Left renal cortex interstitium (tissue), 4 donors: ENCODE data around the gene KRT73. TPM values are rescaled to one million over a fixed set of nuclear protein-coding genes. Genes with fewer than 3 reads are reported as not detected.

Experiments
- DNase-seq, 4 donors: peaks; one replicate each; pipeline ENCODE4 v3.0.0-alpha.2; 2013; ENCODE audit warnings: low read depth in 4 of 4, low spot score in 2 of 4, missing footprints in 1 of 4
- polyA plus RNA-seq, 4 donors: library from polyadenylated mRNA; unstranded; fragments of 120-200 nt; gene quantifications; one replicate each; pipeline ENCODE4 v1.2.1, GENCODE V29; 2013; ENCODE audit not compliant: insufficient read length in 4 of 4

KRT73 gene
- under 1 TPM in 1 of 4 donors, not detected in 3; 0.06 TPM for polyA plus RNA-seq

GRCh38 chr12:52618216-52618615 is at the start of gene KRT73:
Gene KRT73, minus strand, starts transcription at chr12:52618559. Its CDS starts 35 bp downstream, at chr12:52618524.
- DNase-seq = no peak

GRCh38 chr12:52667931-52668330 is 49.6 kb upstream of the KRT73 start:
- no peak for DNase-seq

GRCh38 chr12:52667509-52667908 is 49.1 kb upstream of the KRT73 start:
- no peak for DNase-seq

- DNase-seq = no peak
These were observed 48.1 kb upstream of the KRT73 start for GRCh38 chr12:52666471-52666870.

- no peak for DNase-seq
These were observed 45.1 kb upstream of the KRT73 start for GRCh38 chr12:52663420-52663819.

- no peak for DNase-seq
These were observed 44.5 kb upstream of the KRT73 start for GRCh38 chr12:52662918-52663229.

- DNase-seq = no peak
These were observed 43.9 kb upstream of the KRT73 start for GRCh38 chr12:52662093-52662917.

GRCh38 chr12:52661668-52662067 is 43.3 kb upstream of the KRT73 start:
- DNase-seq = no peak

- DNase-seq = no peak
These were observed 42.7 kb upstream of the KRT73 start for GRCh38 chr12:52660934-52661499.

GRCh38 chr12:52659951-52660350 is 41.6 kb upstream of the KRT73 start:
- DNase-seq = no peak

- no peak for DNase-seq
These were observed 41.0 kb upstream of the KRT73 start for GRCh38 chr12:52659395-52659794.

- no peak for DNase-seq
These were observed 39.8 kb upstream of the KRT73 start for GRCh38 chr12:52658196-52658595.

GRCh38 chr12:52657250-52657902 is 39.0 kb upstream of the KRT73 start:
- DNase-seq = no peak

GRCh38 chr12:52656616-52657015 is 38.3 kb upstream of the KRT73 start:
- no peak for DNase-seq

GRCh38 chr12:52655720-52656124 is 37.4 kb upstream of the KRT73 start:
- no peak for DNase-seq

- no peak for DNase-seq
These were observed 36.9 kb upstream of the KRT73 start for GRCh38 chr12:52655251-52655650.

- no peak for DNase-seq
These were observed 33.4 kb upstream of the KRT73 start, which contains the start of gene KRT2 for GRCh38 chr12:52651726-52652261. Gene KRT2, minus strand, starts transcription at chr12:52652211. Its CDS starts 69 bp downstream, at chr12:52652142.

GRCh38 chr12:52650520-52651081 is 32.2 kb upstream of the KRT73 start:
- DNase-seq = peak in 1 of 4 donors; percentile 24

GRCh38 chr12:52649066-52649465 is 30.7 kb upstream of the KRT73 start:
- no peak for DNase-seq

GRCh38 chr12:52648012-52648550 is 29.7 kb upstream of the KRT73 start:
- no peak for DNase-seq

- DNase-seq = no peak
These were observed 29.2 kb upstream of the KRT73 start for GRCh38 chr12:52647601-52648000.
